Epidermal melanocyte (primary cell): ENCODE data around the gene LUZP2.

Experiments used
- DNase-seq: peaks from one replicate; pipeline ENCODE4 v3.0.0; 2011; ENCODE audit warnings: low spot score; ENCODE audit not compliant: insufficient read length

The LUZP2 gene

GRCh38 chr11:24808173-24808572 is 311.3 kb downstream of the LUZP2 start:
- DNase-seq: no peak

GRCh38 chr11:24819006-24819405 is 322.2 kb downstream of the LUZP2 start:
- no peak for DNase-seq

DNA sequence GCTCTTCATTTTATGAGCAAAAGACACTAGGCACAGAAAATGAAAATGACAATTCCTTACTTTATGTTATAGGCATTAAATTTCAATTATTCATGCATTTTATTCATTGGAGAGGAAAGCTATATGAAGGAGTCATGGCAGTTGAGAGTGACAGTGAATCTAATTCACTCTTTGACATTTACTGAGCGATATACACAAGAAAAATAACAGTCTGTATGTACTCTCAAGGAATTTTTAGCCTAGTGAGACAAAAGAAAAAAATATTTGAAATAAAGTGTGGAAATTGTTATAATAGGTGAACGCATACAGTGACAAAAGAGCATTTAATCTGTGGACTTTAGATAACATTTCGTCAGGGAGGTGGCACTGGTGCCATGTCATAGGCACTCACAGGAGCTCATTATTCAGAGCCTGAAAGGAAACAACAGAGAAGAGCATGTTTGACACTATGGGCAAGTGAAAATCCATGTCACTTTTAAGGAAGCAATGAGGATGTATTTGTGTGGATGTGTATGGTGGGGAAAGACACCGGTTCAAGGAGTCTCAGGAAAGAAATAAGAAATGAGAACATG is 323.1 kb downstream of the LUZP2 start:
- DNase-seq: no peak

- DNase-seq: no peak
Measured at GRCh38 chr11:24820541-24820940, 323.7 kb downstream of the LUZP2 start.

GRCh38 chr11:24828938-24829605 is 332.2 kb downstream of the LUZP2 start:
- no peak for DNase-seq

DNA sequence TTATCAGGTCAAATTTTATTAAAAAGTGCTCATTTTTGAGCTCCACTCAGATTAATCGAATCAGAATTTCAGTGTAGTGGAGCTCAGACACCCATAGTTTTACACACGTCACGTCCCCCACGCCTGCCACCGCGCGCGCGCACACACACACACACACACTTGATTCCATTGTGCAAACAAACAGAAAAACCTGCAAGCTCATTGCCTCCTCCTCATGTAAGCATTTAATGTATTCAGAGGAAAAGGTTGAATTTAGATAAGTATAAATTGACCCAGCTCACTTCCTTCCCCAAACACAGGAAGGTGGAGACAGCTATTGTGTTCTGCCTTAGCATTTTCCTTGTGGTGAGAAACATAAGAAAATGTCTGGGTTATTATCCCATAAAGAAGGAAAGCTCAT is 336.7 kb downstream of the LUZP2 start:
- no peak for DNase-seq

DNA sequence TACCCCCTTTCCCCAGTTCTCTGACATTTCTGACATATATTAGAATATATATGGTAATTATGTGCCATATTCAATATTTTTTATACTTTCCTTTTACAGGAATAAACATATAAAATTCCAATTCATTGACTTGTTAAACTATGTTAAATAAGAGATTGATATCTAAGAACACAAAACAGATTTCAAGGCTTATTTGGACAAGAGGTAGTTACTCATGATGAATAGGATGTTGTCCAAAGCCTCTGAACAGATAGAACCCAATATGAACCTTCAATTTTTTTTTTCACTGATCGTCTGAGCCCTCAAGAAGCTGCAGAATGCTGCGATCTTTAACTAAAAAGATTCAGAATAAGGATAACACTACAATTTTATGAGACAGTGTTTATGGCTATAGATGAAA is 340.3 kb downstream of the LUZP2 start:
- no peak for DNase-seq

DNA sequence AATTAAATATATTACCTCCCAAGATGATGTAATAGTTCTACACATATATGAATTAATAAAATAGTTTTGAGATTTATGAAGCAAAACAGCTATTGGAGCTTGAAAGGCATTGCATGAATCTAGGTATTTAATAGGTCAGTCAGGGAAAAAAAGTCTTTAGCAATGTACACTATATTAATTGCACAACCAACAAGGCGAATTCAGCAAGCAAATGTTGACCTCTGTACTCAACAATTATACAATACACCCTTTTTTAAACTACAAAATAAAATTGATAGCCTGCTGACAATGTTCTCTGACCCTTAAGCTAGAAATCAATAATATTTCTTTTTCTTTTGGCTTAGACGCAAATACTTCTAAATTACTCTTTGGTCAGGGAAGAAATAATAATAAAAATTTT is 345.5 kb downstream of the LUZP2 start:
- no peak for DNase-seq

DNA sequence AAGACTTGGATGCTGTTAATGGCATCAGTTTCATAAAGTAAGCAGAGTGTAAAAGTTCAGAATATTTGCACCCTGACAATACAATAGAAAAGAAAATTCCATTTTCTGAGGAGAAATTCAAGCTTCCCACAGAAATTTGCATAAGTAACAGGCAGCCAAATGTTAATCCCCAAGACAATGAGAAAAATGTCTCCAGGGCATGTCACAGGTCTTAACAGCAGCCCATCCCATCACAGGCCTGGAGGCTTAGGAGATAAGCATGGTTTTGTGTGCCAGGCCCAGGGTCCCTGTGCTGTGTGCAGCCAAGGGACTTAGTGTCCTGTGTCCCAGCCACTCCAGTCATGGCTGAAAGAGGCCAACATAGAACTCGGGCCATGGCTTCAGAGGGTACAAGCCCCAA is 347.6 kb downstream of the LUZP2 start:
- DNase-seq: no peak

DNA sequence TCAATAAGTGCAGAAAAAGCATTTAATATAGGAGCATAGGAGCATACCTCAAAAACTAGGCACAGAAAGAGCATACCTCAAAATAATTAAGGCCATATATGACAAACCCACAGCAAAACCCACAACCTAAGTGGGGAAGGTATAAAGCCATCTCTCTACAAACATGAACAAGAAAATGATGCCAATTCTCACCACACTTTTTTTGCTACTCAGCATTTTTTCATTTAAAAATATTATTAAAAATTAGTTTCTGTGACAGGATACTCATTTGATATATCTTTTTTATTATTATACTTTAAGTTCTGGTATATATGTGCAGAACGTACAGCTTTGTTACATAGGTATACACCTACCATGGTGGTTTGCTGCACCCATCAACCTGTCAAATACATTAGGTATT is 352.0 kb downstream of the LUZP2 start:
- DNase-seq: no peak

GRCh38 chr11:24855951-24856350 is 359.1 kb downstream of the LUZP2 start:
- DNase-seq: no peak

DNA sequence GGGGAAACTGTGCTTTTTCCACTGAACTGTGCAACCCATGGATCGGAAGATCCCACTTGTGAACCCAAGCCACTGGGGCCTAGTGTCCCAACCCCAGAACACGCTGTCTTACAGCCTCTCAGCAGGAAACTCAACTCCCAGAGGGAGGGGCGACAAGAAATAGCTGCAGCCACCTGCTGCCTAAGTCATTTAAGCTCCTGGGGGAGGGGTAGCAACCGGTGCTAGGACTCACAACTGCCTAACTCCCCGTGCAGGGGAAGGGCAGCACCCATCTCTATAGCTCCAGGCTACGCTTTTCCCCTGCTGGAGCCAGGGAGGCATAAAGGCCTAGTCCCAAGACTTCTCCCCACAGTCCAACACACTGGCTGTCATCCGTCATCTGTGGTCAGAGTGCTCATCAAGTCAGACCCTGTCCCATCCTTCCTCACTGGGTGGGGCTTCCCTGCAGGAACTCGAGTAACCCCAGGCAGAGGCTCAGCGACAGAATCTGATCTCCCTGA is 363.0 kb downstream of the LUZP2 start:
- no peak for DNase-seq

DNA sequence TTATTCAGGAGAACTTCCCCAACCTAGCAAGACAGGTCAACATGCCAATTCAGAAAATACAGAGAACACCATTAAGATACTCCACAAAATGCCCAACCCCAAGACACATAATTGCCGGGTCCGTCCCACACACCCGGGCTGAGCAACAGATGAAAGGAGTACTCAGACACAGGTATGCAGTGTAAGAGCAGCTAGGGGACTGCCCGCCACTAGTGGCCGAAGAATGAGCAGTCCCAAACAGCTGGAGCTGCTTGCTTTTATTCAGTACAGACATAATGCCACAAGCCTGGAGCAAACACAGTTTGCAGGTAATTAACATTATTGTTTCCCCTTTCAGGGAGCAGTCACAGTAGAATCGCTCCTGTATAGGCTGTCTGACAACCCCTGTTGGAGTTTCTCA is 364.6 kb downstream of the LUZP2 start:
- DNase-seq: no peak

DNA sequence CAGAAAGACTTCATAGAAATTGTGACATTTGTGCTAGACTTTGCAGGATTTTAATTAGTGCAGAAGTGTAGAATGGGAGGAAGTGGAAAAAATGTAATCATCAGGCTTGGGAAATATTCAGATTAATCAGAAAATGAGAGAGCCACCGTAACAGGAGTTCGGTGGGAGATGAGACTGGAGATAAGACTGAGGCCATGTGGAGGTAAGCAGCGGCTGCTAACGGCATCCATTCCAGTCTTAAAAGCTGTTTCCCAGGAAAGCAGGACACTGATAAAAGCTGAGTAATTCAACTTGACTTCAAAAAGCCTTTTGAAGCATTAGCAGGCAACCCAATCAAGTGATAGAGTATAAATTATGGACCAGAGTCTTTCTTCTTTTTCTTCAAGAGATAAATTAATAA is 369.9 kb downstream of the LUZP2 start:
- no peak for DNase-seq

DNA sequence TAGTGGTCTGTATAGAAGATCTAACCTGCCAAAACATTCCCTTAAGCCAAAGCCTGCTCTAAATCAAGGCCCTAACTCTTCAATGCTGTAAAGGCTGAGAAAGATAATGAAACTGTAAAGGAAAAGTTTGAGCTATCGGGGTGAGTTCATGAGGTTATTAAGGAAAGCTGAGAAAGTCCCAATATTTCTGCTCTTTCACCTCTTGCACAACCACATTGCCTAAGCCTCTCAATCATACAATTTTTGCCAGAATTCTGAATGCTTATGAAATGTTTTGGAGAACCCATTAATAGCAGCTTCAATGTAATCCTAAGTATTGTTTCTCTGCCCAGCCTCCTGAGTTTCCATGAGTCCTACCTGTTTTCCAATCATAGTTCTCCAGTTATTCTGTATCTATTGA is 373.2 kb downstream of the LUZP2 start:
- DNase-seq: no peak

DNA sequence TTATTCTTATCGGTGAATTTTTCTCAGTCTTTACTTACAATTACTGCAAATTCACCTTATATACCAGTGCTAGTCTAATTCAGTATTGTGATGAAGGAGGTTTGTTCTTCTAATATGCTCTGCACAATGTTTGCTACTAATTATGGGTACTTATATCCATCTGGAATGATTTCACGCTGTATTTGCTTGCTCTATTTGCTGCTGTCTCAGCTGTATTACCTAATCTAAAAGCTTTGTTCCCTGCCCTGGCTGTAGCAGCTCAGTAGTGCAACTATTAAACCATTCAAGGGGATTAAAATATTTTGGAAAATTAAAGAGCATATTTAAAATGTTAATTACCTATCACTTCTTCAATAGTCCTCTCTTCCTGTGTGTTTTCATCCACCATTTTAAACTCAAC is 375.3 kb downstream of the LUZP2 start:
- no peak for DNase-seq

GRCh38 chr11:24872651-24873311 is 375.9 kb downstream of the LUZP2 start:
- no peak for DNase-seq

GRCh38 chr11:24880962-24881361 is 384.1 kb downstream of the LUZP2 start:
- DNase-seq: no peak

- DNase-seq: no peak
Measured at GRCh38 chr11:24885580-24886173, 388.8 kb downstream of the LUZP2 start.

DNA sequence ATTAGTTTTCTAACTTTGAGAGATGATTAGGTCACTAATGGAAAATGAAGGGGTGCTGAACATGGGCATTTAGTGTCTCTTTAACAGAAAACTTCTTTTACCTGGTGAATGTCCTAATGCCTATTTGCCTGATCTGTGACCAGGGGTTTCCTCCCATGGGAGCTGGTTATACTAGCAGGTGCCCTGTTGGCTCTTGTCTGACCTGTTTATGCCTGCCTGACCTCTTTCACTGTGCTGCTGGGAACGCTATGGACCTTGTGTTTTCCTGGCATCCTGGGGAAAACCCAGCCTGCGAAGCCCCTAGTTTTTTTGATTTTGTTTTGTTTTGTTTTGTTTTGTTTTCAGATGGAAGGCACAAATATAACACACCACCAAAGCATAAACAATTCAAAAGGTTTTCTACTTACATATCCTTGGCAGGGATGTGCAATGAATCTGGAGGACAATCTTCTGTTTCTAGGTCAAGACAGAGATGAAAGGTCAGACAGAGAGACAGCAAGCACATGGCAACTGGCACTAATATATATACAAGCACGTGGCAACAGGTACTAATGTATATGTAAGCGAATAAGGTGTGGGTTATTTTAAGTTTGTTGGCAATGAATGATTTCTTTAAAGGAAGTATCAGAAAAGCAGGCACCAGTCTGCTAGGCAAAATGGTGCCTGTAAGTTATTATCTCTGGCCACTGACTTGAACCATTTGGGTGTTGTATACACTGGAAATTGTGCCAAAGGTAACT is 390.2 kb downstream of the LUZP2 start:
- DNase-seq: no peak

DNA sequence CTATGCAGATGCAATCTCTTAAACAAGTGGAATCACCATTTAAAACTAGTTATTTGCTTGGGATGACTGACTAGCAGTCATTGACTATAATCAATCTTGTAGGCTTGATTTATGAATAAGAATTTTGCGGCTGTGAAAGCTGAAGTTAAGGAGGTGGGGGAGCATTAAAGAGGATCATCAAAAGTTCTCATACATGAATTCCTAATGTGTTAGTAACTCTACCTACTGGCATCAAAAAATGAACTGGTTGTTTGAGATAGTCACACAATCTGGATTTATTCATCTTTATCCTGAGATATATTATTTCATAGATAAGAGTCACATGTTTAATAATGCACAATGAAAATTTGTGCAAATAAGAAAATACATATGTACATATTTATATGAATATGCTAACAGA is 393.6 kb downstream of the LUZP2 start:
- no peak for DNase-seq
